ENCODE data around the gene SLC5A11.
"Not testable (repeated sequence)": the region's sequence is repeated elsewhere in the genome, so short reads cannot be mapped to it uniquely, and the experiment has no call there.

Gene SLC5A11

DNA sequence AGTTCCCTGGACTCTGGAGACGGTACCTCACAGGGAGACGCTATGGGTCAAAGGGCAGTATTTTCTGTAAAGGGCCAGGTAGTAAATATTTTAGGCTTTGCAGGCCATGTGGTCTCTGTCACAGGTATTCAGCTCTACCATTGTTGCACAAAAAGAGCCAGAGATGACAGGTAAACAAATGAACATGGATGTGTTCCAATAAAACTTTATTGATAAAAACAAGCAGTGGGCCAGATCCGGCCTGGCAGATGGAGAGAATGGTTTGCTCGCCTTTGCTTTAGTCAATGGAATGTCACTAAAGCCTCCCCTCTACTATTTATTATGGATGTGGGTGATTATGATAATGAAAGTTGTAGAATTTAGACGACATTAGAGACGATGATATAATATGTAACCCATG lies 8.9 kb upstream of the SLC5A11 start:
- no peak for DNase-seq

DNA sequence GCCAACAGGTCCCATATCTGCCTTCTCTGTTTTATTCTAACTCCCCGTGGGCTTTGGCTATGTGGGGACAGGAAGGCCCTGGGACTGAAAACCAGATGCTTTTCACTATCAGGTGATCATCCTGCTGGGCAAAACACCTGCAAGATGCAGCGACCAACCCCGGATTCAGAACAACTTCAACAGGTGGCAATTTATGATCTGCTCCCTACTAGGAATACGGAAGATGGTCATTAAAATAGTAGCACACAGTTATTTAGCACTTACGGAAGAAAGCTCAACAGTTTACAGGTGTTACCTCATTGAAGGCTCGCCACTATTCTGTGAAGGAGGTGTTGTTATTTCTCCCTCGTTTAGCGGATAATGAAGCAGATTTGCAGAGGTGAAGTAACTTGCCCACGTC lies 7.8 kb upstream of the SLC5A11 start:
- no peak for DNase-seq

- peak; percentile 44 for DNase-seq
These were observed 7.1 kb upstream of the SLC5A11 start for GRCh38 chr16:24838554-24839266.

DNA sequence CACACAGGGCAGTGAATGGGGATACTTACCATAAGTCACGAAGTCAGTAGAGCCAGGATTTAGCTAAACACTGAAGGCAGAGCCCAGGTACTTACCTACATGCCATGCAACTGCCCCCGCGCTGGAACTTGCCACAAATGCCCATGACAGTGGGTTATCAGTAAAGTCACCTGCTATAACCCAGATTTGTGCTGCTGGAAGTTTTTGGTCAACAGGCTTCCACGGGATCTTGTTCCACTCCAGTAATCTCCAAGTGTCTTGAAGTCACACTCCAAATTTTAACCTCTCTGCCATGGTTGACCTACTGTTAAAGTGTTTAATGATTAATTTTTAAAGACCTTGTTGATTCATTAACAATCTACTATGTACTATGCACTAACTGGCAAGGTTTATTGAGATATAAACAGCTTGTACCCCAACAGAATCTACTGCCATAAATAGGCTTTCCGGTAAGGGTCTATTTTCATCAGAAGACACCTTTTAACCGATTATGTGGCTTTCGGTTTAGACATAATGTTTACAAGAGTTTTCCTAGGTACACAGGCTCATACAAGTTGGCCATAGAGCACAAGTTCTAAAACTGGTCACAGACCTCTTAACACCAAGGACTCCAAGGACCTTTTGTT lies 6.3 kb upstream of the SLC5A11 start:
- no peak for DNase-seq

DNA sequence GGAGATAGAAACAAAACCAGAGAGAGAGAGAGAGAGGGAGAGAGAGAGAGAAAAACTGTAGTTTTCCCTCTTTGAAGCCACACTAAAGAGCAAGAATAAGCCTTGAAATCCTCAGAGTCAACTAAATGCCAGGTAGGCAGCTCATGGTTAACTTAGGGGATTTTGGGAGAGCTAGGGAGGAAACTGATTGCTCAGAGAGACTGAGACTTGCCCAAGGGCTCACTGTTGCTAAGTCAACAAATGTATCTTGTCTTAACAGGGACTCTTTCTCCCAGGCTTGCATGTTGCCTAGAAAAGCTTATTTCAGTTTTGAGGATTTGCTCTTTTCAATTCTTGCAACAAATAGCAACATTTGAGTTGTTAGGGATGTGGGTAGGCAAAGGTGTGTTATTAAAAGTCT lies 4.5 kb upstream of the SLC5A11 start:
- no peak for DNase-seq

DNA sequence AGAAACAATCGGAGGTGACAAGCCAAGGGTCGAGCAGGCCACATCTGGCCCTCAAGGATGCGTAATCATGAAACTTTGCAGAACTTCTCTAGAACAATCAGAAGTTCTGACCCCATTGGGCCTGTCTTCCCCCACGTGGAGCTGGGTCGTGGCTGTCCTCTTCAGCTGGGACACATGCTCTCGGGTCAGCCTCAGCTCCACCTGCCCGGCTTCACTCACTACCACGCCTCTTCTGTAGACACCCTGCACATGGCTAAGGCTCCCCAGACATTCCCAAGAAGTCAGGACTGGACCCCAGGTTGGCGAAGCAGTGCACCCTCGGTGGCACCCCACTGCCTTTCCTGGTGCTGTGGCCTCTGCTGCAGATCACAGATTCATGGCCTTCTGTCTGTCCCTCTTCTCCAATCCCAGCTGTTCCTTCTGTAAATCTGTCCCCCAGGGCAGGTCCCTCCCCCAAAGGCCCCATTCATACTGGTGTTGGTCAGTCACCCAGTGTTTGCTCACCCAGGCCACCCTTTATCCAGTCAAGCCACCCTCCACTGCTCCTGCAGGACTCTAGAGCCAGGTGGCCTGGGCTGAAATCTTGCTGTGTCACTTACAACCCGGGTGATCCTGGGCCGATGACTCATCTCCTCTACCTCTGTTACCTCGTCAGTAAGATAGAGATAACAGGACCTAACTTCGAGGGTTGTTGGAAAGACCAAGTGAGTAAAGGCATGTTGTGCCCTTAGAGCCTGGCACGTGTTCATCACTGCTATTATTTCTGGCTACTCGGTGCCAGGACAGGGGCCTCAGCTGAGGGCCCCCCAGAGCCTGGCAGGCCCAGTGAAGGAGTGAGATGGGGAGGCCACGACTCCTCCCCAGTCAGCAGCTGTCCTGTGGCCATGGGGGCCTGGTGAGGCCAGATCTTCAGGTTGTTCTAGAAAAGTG lies 1.4 kb upstream of the SLC5A11 start:
- no peak for DNase-seq

GRCh38 chr16:24845031-24845365 lies 765 bp upstream of the SLC5A11 start:
- DNase-seq = not testable (repeated sequence)

- no peak for DNase-seq
These were observed 990 bp downstream of the SLC5A11 start for GRCh38 chr16:24846548-24847357.

DNA sequence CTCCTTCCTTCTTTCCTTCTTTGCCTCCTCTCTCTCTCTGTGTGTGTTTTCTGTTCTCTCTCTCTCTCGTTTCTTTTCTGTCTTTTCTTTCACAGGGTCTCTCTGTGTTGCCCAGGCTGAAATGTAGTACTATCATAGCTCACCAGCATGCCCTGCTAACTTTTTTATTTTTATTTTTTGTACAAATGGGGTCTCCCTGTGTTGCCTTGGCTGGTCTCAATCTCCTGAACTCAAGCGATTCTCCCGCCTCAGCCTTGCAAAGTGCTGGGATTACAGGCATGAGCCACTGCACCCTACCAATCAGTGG lies 1.5 kb downstream of the SLC5A11 start:
- DNase-seq = no peak

- peak; percentile 83 for DNase-seq
These were observed 2.3 kb downstream of the SLC5A11 start for GRCh38 chr16:24848065-24848464.

- DNase-seq = no peak
These were observed 3.9 kb downstream of the SLC5A11 start for GRCh38 chr16:24849641-24850040.

DNA sequence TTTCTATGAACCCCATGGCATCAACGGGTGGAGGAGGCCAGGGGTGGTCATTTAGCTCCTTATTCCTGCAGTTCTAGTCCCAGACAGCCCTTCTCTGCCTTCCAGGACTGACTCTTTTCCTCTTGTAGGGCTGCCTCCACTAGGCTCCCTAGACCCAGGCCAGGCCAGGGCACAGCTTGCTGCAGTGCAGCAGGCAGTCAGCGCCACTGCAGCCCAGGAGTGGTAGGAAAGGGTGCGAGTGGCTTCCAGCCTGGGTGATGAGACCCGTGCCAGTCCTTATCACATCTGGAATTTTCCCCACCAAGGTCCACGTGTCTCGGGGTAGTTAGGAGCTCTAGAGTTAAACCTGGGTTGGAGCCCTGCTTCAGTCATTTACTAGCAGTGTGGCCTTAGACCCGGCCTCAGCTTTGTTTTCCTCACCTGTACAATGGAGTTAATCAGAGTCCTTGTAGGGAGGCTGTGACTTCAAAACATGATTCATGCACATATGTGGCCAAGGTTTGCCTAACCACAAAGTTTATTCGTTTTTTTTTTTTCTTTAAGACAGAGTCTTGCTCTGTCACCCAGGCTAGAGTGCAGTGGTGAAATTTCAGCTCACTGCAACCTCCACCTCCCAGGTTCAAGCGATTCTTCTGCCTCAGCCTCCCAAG lies 4.7 kb downstream of the SLC5A11 start:
- peak; percentile 74 for DNase-seq

DNA sequence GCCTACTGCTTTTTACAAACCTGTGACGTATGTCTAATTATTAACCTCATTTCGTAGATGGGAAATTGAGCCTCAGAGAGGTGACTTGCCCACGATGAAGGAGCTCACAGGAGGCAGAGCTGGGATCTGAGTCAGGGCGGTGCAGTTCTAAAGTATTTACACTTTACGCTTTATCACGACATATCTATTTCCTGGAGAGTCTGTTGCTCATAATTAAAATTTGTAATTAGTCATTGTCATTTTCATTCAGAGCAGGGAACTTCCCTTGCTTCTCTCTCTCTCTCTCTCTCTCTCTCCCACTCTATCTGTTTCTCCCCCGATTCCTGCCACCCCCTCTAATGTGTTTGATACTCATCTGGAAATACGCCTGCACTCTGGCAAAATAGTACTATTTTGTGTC lies 5.9 kb downstream of the SLC5A11 start:
- DNase-seq = peak; percentile 75

DNA sequence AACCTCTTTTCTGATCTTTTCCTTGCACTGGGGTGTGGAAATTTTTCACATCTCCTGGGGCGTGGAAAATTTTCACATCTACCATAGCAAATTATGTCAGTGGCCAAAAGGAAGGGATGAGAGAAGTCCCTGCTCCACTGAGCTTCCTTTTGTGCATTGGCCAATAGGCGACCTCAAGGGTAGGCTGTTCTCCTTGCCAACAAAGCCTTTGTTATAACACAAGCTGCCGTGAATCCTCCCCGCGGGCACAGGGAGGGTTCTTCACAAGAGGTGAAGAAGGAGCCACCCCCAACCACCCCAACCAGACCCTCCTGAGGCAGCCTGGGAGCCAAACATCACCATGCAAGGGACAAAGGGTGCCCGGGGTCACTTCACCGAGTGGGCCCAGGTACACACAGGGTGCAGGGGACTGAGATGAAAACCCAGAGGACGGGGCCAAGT lies 6.5 kb downstream of the SLC5A11 start:
- no peak for DNase-seq

- peak; percentile 26 for DNase-seq
These were observed 7.5 kb downstream of the SLC5A11 start for GRCh38 chr16:24853169-24853824.

- peak; percentile 66 for DNase-seq
These were observed 8.1 kb downstream of the SLC5A11 start for GRCh38 chr16:24853830-24854229.

- no peak for DNase-seq
These were observed 8.9 kb downstream of the SLC5A11 start for GRCh38 chr16:24854607-24855171.

GRCh38 chr16:24855678-24856077 lies 9.9 kb downstream of the SLC5A11 start:
- peak; percentile 45 for DNase-seq

GRCh38 chr16:24856871-24857270 lies 11.1 kb downstream of the SLC5A11 start:
- not testable (repeated sequence) for DNase-seq

GRCh38 chr16:24858219-24859041 lies 12.7 kb downstream of the SLC5A11 start:
- peak; percentile 36 for DNase-seq

DNA sequence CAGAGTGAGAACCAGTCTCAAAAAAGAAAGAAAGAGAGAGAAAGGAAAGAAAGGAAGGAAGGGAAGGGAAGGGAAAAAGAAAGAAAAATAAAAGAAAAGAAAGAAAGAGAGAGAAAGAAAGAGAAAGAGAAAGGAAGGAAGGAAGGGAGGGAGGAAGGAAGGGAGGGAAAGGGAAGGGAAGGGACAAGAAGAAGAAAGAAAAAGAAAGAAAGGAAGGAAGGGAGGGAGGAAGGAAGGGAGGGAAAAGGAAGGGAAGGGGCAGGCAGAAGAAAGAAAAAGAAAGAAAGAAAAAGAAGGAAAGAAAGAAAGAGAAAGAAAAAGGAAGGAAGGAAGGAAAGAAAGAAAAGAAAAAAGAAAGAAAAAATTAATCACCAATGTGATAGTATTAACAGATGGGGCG lies 15.7 kb downstream of the SLC5A11 start:
- DNase-seq = no peak

Measured in HCEC 1CT (cell line).